SU-DHL-6 (cell line): ENCODE data around the gene NTSR1.

Source experiments
- CTCF ChIP-seq: fragments of 200-600 bp; sonication (generic); IDR thresholded peaks from one replicate; pipeline ENCODE4 v1.5.1; 2017; ENCODE audit warnings: antibody characterized with exemption, mild to moderate bottlenecking, low read length, moderate library complexity; ENCODE audit not compliant: insufficient read depth, poor library complexity, severe bottlenecking
- EZH2phosphoT487 ChIP-seq: fragments of 200-600 bp; sonication (generic), shearing (Covaris generic); conservative IDR thresholded peaks from 2 replicates; pipeline ENCODE4 v1.6.1; 2018; ENCODE audit warnings: mild to moderate bottlenecking, antibody characterized with exemption, low read length, moderate library complexity, mixed read lengths

DNA sequence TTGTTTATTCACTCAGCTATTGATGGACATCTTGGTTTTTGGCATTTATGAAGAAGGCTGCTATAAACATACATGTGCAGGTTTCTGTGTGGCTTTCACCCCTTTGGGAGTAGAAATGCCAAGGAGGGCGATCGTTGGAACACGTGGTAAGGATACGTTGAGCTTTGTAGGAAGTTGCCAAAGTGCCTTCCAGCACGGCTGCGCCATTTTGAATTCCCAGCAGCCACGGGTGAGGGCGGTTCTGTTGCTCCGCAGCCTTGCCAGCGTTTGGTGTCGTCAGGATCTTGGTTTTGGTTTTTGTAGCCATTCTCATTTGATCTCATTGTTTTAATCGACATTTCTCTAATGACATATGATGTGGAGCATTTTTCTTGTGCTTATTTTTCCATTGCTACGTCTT, 21.8 kb downstream of the NTSR1 start:
- TF ChIP-seq CTCF (no peak), EZH2phosphoT487 (no peak)
